Common myeloid progenitor, CD34-positive (primary cell): Measurements from ENCODE around the gene SORBS2.

Experiments
- CTCF ChIA-PET: fragments of 350-600 bp; sonication (Branson Sonifier 250); formaldehyde crosslinking; loops from one replicate; lab custom pipeline; 2021; ENCODE audit warnings: antibody characterized with exemption; lab: Charles Lee
- POLR2A ChIA-PET: fragments of 350-600 bp; sonication (Branson Sonifier 250); formaldehyde crosslinking; loops from one replicate; lab custom pipeline; 2021; ENCODE audit warnings: antibody characterized with exemption; lab: Charles Lee
- DNase-seq, 3 donors: peaks; one replicate each; pipeline versions ENCODE4 v3.0.0 to v3.0.0-alpha.2; 2013
- H3K27ac ChIP-seq, 2 experiments: 1 replicate in 1 of 2; 2 replicates in 1 of 2; pipeline ENCODE4 v1.7.0; 2013; ENCODE audit warnings: inconsistent platforms in 2 of 2, low read length in 2 of 2, mild to moderate bottlenecking in 2 of 2, low read depth in 1 of 2, moderate library complexity in 1 of 2; ENCODE audit not compliant: severe bottlenecking in 2 of 2, insufficient read depth in 1 of 2, poor library complexity in 1 of 2
- H3K27me3 ChIP-seq, 5 experiments: replicated peaks in 2 of 5; 1 replicate in 3 of 5; 2 replicates in 2 of 5; pipeline versions ENCODE4 v1.6.1 to v1.7.0; 2013; ENCODE audit warnings: low read length in 4 of 5, mild to moderate bottlenecking in 2 of 5, moderate library complexity in 2 of 5, inconsistent platforms in 1 of 5; ENCODE audit not compliant: insufficient read depth in 5 of 5, control insufficient read depth in 4 of 5
- H3K36me3 ChIP-seq, 4 experiments: 1 replicate in 2 of 4; 2 replicates in 2 of 4; pipeline versions ENCODE4 v1.6.1 to v1.7.0; 2013; ENCODE audit warnings: low read length in 3 of 4, control low read depth in 1 of 4, mild to moderate bottlenecking in 1 of 4; ENCODE audit not compliant: control insufficient read depth in 4 of 4, insufficient read depth in 4 of 4
- H3K4me1 ChIP-seq, 4 experiments: 1 replicate in 3 of 4; 2 replicates in 1 of 4; pipeline versions ENCODE4 v1.6.1 to v1.7.1; 2013; ENCODE audit warnings: low read length in 3 of 4, mild to moderate bottlenecking in 3 of 4, control low read depth in 1 of 4, inconsistent platforms in 1 of 4, moderate library complexity in 1 of 4; ENCODE audit not compliant: control insufficient read depth in 4 of 4, insufficient read depth in 4 of 4; ENCODE audit errors: control extremely low read depth in 1 of 4
- H3K4me3 ChIP-seq, 7 experiments: 1 replicate in 4 of 7; 2 replicates in 3 of 7; pipeline versions ENCODE4 v1.5.1 to v1.7.0; 2013; ENCODE audit warnings: mild to moderate bottlenecking in 7 of 7, low read length in 6 of 7, moderate library complexity in 6 of 7, inconsistent platforms in 2 of 7, low read depth in 2 of 7, control low read depth in 1 of 7; ENCODE audit not compliant: insufficient read depth in 4 of 7, control insufficient read depth in 1 of 7; ENCODE audit errors: extremely low read depth in 1 of 7
- H3K9me3 ChIP-seq, 5 experiments: 1 replicate in 4 of 5; 2 replicates in 1 of 5; pipeline versions ENCODE4 v1.6.1 to v1.7.1; 2013; ENCODE audit warnings: low read length in 4 of 5, mild to moderate bottlenecking in 2 of 5, inconsistent platforms in 1 of 5, low read depth in 1 of 5, moderate library complexity in 1 of 5; ENCODE audit not compliant: control insufficient read depth in 4 of 5, insufficient read depth in 2 of 5; ENCODE audit errors: control extremely low read depth in 1 of 5
- WGBS: methylation state at CpG from one replicate; pipeline ENCODE4 v1.1.5; 2013; ENCODE audit not compliant: insufficient coverage; 5-methylcytosine and 5-hydroxymethylcytosine counted together

SORBS2 gene

GRCh38 chr4:185810746-185811508, 1.1 kb downstream of the SORBS2 start:
- Histone ChIP-seq H3K9me3 (no peaks in the 10 kb centered on the region), H3K27me3 (peaks cover 0 to 3% (median 0%) of the 10 kb centered on the region in 5 experiments), H3K36me3 (no peaks in the 10 kb centered on the region), H3K4me3 (no peak overlapping the region), H3K27ac (no peak overlapping the region), H3K4me1 (peaks cover 0 to 6% (median 4%) of the 10 kb centered on the region in 4 experiments)
- no peak for DNase-seq
- CTCF ChIA-PET: no interaction called here
- POLR2A ChIA-PET: interaction anchor here (1.0 kb wide), 1 partner anchor 43 kb away, joined by 3 read pairs; no protein-coding TSS in a partner anchor
- WGBS: 88% methylated on average over 9 of the region's 13 CpGs

- POLR2A ChIA-PET: no interaction called here
- Histone ChIP-seq H3K27ac (no peak overlapping the region), H3K27me3 (peaks cover 0 to 3% (median 0%) of the 10 kb centered on the region in 5 experiments), H3K4me1 (peaks cover 0 to 6% (median 4%) of the 10 kb centered on the region in 4 experiments), H3K36me3 (no peaks in the 10 kb centered on the region), H3K4me3 (no peak overlapping the region), H3K9me3 (no peaks in the 10 kb centered on the region)
- CTCF ChIA-PET: no interaction called here
- DNase-seq: no peak
- 96% methylated on average over 4 of the region's 4 CpGs for WGBS
These were observed 2.4 kb downstream of the SORBS2 start for GRCh38 chr4:185809533-185810071.

GRCh38 chr4:185809121-185809520, 2.9 kb downstream of the SORBS2 start:
- H3K4me1 ChIP-seq: peaks cover 0 to 6% (median 4%) of the 10 kb centered on the region in 4 experiments
- WGBS: no CpG with 5 or more reads among the region's 1 CpG
- H3K27ac ChIP-seq: no peak overlapping the region
- ChIA-PET POLR2A (no interaction called here), CTCF (no interaction called here)
- H3K27me3 ChIP-seq: peaks cover 0 to 3% (median 0%) of the 10 kb centered on the region in 5 experiments
- no peak overlapping the region for H3K4me3 ChIP-seq
- no peaks in the 10 kb centered on the region for H3K9me3 ChIP-seq
- no peaks in the 10 kb centered on the region for H3K36me3 ChIP-seq
- no peak for DNase-seq

GRCh38 chr4:185805979-185806378, 6.0 kb downstream of the SORBS2 start:
- Histone ChIP-seq H3K27me3 (no peaks in the 10 kb centered on the region), H3K36me3 (no peaks in the 10 kb centered on the region), H3K4me1 (peaks cover 0 to 1% (median 0%) of the 10 kb centered on the region in 4 experiments), H3K4me3 (no peak overlapping the region), H3K27ac (no peak overlapping the region), H3K9me3 (no peaks in the 10 kb centered on the region)
- DNase-seq: no peak
- WGBS: 100% methylated on average over 2 of the region's 4 CpGs
- CTCF ChIA-PET: no interaction called here
- POLR2A ChIA-PET: no interaction called here

- CTCF ChIA-PET: no interaction called here
- no peak for DNase-seq
- POLR2A ChIA-PET: no interaction called here
- Histone ChIP-seq H3K27me3 (no peaks in the 10 kb centered on the region), H3K4me3 (no peak overlapping the region), H3K4me1 (no peaks in the 10 kb centered on the region), H3K9me3 (no peaks in the 10 kb centered on the region), H3K36me3 (no peaks in the 10 kb centered on the region), H3K27ac (no peak overlapping the region)
- WGBS: 98% methylated on average over 5 of the region's 9 CpGs
These were observed 6.7 kb downstream of the SORBS2 start for GRCh38 chr4:185805262-185805802.

GRCh38 chr4:185803022-185803421, 9.0 kb downstream of the SORBS2 start:
- 100% methylated on average over 1 of the region's 4 CpGs for WGBS
- H3K9me3 ChIP-seq: no peaks in the 10 kb centered on the region
- H3K27ac ChIP-seq: no peak overlapping the region
- H3K4me1 ChIP-seq: no peaks in the 10 kb centered on the region
- ChIA-PET CTCF (no interaction called here), POLR2A (no interaction called here)
- DNase-seq: no peak
- no peaks in the 10 kb centered on the region for H3K36me3 ChIP-seq
- no peaks in the 10 kb centered on the region for H3K27me3 ChIP-seq
- H3K4me3 ChIP-seq: no peak overlapping the region

DNA sequence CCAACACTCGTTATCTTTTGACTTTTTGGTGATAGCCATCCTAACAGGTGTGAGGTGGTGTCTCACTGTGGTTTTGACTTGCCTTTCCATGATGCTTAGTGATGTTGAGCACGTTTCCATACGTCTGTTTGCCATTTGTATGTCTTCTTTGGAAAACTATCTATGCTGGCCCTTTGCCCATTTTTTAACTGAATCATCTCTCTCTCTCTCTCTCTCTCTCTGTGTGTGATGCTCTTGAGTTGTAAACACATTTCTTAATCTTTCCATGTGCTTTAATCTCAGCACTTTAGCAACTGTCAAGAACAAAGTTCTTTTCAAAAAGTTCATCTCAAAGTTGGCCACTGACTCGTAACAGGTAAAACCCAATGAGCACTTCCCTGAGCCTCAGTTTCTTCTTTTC, 10.5 kb downstream of the SORBS2 start:
- Histone ChIP-seq H3K27me3 (no peaks in the 10 kb centered on the region), H3K36me3 (no peaks in the 10 kb centered on the region), H3K4me1 (no peaks in the 10 kb centered on the region), H3K9me3 (no peaks in the 10 kb centered on the region), H3K27ac (no peak overlapping the region), H3K4me3 (no peak overlapping the region)
- WGBS: 100% methylated on average over 1 of the region's 4 CpGs
- no peak for DNase-seq
- ChIA-PET POLR2A (no interaction called here), CTCF (no interaction called here)
